Cardiac muscle cell (in vitro differentiated cells and primary cell): Measurements from ENCODE around the gene PRTG. TPM values are rescaled to one million over a fixed set of nuclear protein-coding genes. Genes with fewer than 3 reads are reported as not detected.
A peak's percentile ranks its signal among the peaks of the same experiment; 100 is the strongest.

Experiments
- DNase-seq, 2 donors: peaks; one replicate each; pipeline versions ENCODE4 v3.0.0 to v3.0.0-alpha.2; 2010 to 2017; ENCODE audit warnings: low read depth in 1 of 2, low spot score in 1 of 2
- H3K27ac ChIP-seq: fragments of 200-600 bp; sonication (generic); 2 replicates; pipeline ENCODE4 v1.5.1; 2016
- H3K27me3 ChIP-seq: fragments of 200-600 bp; sonication (generic); 2 replicates; pipeline ENCODE4 v1.6.0; 2016; ENCODE audit warnings: control low read depth
- H3K36me3 ChIP-seq: fragments of 200-600 bp; sonication (generic); 2 replicates; pipeline ENCODE4 v1.5.1; 2016; ENCODE audit warnings: control low read depth
- H3K4me1 ChIP-seq: fragments of 200-600 bp; sonication (generic); 2 replicates; pipeline ENCODE4 v1.8.1; 2017; ENCODE audit warnings: low read depth, mild to moderate bottlenecking, mixed run types
- H3K4me3 ChIP-seq: fragments of 200-600 bp; sonication (generic); 2 replicates; pipeline ENCODE4 v1.5.1; 2016; ENCODE audit warnings: mild to moderate bottlenecking
- H3K9me3 ChIP-seq: fragments of 200-600 bp; sonication (generic); 2 replicates; pipeline ENCODE4 v1.5.1; 2017; ENCODE audit warnings: low read depth, mild to moderate bottlenecking, control low read depth
- polyA plus RNA-seq: library from polyadenylated mRNA; unstranded; fragments of >200 nt; fragmentation: Nextera tagmentation; extraction: Ambion mirVana; gene quantifications from 2 replicates; pipeline ENCODE4 v1.2.1, GENCODE V29; 2016
- total RNA-seq: library from RNA; depleted of rRNA; stranded (reverse); fragments of >200 nt; gene quantifications from 2 replicates; pipeline ENCODE4 v1.2.3, GENCODE V29; 2016
- TF ChIP-seq, protein P1 (sequence below): IDR thresholded peaks from 2 replicates; pipeline ENCODE4 v1.5.1; 2012; ENCODE audit warnings: low read depth, mild to moderate bottlenecking, low read length

Gene PRTG
- total and polyA plus RNA-seq, 2 experiments from 2014 or later = 16.1 to 93.8 TPM

DNA sequence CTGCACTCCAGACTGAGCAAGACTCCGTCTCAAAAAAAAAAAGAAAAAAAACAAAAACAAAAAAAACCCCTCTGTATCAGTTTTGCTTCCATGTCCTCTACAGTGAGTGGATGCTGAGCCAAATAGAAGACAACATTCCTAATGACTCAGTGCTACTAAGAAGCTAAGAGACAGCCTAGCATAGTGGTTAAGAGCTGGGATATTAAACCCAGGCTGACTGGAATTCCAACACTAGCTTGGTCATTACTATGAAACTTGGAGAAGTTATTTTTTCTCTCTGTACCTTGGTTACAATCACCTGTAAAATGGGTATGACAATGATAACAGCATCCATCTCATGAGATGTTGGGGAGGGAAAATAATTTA is 93.9 kb downstream of the PRTG start:
- Histone ChIP-seq H3K4me1 (peaks cover 26% of the 10 kb centered on the region), H3K27ac (no peak overlapping the region), H3K27me3 (no peaks in the 10 kb centered on the region), H3K36me3 (peaks cover 2% of the 10 kb centered on the region), H3K4me3 (no peak overlapping the region), H3K9me3 (no peaks in the 10 kb centered on the region)
- DNase-seq = peak in 1 of 2 donors; percentile 15
- TF ChIP-seq, protein P1, sequence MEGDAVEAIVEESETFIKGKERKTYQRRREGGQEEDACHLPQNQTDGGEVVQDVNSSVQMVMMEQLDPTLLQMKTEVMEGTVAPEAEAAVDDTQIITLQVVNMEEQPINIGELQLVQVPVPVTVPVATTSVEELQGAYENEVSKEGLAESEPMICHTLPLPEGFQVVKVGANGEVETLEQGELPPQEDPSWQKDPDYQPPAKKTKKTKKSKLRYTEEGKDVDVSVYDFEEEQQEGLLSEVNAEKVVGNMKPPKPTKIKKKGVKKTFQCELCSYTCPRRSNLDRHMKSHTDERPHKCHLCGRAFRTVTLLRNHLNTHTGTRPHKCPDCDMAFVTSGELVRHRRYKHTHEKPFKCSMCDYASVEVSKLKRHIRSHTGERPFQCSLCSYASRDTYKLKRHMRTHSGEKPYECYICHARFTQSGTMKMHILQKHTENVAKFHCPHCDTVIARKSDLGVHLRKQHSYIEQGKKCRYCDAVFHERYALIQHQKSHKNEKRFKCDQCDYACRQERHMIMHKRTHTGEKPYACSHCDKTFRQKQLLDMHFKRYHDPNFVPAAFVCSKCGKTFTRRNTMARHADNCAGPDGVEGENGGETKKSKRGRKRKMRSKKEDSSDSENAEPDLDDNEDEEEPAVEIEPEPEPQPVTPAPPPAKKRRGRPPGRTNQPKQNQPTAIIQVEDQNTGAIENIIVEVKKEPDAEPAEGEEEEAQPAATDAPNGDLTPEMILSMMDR = no peak

DNA sequence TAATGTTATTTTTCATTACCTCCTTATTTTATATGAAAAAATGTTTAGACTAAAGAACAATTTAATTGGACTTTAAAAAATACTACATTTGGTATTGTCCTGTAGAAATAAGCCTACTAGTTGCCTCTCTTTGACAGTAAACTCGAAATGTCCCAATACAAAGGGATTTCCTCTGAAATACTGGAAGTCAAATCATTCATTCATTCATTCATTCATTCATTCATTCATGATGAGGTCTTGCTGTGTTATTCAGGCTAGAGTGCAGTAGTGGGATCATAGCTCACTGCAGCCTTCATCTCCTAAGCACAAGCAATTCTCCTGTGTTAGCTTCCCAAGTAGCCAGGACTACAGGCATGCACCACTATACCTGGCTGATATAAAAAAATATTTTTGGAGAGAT is 104.2 kb downstream of the PRTG start:
- Histone ChIP-seq H3K4me1 (no peaks in the 10 kb centered on the region), H3K9me3 (no peaks in the 10 kb centered on the region), H3K27ac (no peak overlapping the region), H3K27me3 (no peaks in the 10 kb centered on the region), H3K4me3 (no peak overlapping the region), H3K36me3 (peaks cover 67% of the 10 kb centered on the region)
- TF ChIP-seq, protein P1 = no peak
- no peak for DNase-seq

DNA sequence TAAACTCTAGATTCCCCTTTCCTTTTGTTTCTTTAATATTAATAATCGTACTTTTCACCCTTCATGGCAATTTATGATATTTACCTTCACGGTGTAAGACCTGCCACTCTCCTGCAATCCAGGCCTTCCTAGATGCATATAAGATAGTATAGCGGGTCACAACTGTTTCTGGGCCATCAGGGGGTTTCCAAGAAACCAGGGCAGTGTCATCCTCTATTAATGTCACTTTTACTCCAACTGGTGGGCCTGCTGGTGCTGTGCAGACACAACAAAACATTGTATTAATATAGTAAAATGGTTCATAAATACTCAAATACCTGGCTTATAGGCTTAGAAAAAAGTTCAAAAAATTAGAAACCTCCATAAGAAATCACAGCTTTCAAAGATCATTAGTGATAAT is 105.9 kb downstream of the PRTG start:
- no peaks in the 10 kb centered on the region for H3K9me3 ChIP-seq
- H3K4me3 ChIP-seq = no peak overlapping the region
- DNase-seq = no peak
- no peaks in the 10 kb centered on the region for H3K27me3 ChIP-seq
- H3K36me3 ChIP-seq = peaks cover 76% of the 10 kb centered on the region
- H3K4me1 ChIP-seq = no peaks in the 10 kb centered on the region
- TF ChIP-seq, protein P1 = no peak
- H3K27ac ChIP-seq = no peak overlapping the region

DNA sequence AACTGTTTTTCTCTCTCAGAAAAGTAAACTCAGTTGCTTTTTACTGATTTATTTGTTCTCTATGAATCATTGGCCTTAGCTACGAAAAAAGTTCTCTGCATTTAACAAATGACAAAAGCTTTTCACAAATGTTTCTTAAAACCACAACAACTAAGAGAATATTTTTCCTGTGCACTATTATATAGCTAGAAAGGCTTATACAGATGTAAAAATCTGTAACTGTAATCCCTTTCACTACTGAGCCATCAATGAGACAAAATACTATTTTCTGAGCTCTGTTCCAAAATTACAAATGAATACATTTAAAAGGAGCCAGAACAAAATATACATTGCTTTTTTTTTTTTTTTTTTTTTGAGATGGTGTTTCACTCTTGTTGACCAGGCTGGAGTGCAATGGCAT is 109.2 kb downstream of the PRTG start:
- Histone ChIP-seq H3K27me3 (no peaks in the 10 kb centered on the region), H3K4me3 (no peak overlapping the region), H3K36me3 (peaks cover 70% of the 10 kb centered on the region), H3K27ac (no peak overlapping the region), H3K4me1 (no peaks in the 10 kb centered on the region), H3K9me3 (no peaks in the 10 kb centered on the region)
- no peak for DNase-seq
- TF ChIP-seq, protein P1 = no peak

DNA sequence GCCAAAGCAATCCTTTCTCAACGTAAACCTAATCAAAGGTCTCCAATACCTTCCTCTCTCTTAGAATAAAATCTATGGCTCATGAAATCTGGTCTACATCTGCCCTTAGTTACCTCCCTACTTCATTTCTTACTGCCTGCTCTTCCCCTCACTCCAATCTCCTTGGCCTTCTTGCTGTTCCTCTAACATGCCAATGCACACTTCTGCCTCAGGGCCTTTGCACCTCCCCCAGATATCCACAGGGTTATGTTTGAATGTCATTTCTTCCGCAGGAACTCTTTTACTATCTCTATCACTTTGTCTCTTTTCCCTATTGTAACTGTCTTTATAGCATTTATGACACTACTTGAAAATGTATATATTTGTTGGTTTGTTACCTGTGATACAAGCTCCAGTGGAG is 110.5 kb downstream of the PRTG start:
- no peaks in the 10 kb centered on the region for H3K4me1 ChIP-seq
- TF ChIP-seq, protein P1 = no peak
- H3K4me3 ChIP-seq = no peak overlapping the region
- H3K27me3 ChIP-seq = no peaks in the 10 kb centered on the region
- H3K27ac ChIP-seq = peak overlapping the region; percentile 50
- peaks cover 64% of the 10 kb centered on the region for H3K36me3 ChIP-seq
- no peak for DNase-seq
- H3K9me3 ChIP-seq = no peaks in the 10 kb centered on the region

DNA sequence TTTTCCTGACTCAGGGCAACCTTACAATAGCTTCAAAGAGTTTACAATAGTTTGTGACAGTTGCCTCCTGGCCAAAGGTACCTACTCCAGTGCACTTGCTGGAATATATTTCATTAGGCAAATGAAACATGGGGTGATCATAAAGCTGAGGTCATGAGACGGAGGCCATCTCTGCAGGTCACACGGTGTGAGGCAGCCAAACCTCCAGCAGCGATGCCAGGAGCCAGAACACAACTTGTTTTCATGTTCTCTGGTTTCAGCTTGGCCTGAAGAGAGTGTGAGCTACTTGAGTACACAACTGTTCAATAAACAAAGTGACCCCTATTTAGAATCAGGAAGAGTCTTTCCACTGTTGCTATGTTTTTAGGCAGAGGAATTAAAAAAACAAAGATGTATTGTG is 112.1 kb downstream of the PRTG start:
- TF ChIP-seq, protein P1 = no peak
- Histone ChIP-seq H3K27me3 (no peaks in the 10 kb centered on the region), H3K9me3 (no peaks in the 10 kb centered on the region), H3K4me1 (no peaks in the 10 kb centered on the region), H3K27ac (peak overlapping the region; percentile 50), H3K36me3 (peaks cover 60% of the 10 kb centered on the region), H3K4me3 (no peak overlapping the region)
- DNase-seq = no peak
